Kidney epithelial cell (primary cell): Measurements from ENCODE around the gene SERTAD4. TPM values are rescaled to one million over a fixed set of nuclear protein-coding genes. Genes with fewer than 3 reads are reported as not detected.

Source experiments
- DNase-seq: peaks from one replicate; pipeline ENCODE4 v3.0.0-alpha.2; 2010; ENCODE audit warnings: low read depth
- H3K27me3 ChIP-seq: 2 replicates; pipeline ENCODE4 v1.6.0; 2011; ENCODE audit warnings: low read length; ENCODE audit not compliant: control insufficient read depth, insufficient read depth
- H3K36me3 ChIP-seq: 2 replicates; pipeline ENCODE4 v1.5.1; 2011; ENCODE audit warnings: low read length; ENCODE audit not compliant: control insufficient read depth, insufficient read depth
- H3K4me3 ChIP-seq: 2 replicates; pipeline ENCODE4 v1.5.1; 2011; ENCODE audit warnings: low read depth, mild to moderate bottlenecking, control low read depth, low read length
- CTCF ChIP-seq: IDR thresholded peaks from 2 replicates; pipeline ENCODE4 v1.5.1; 2011; ENCODE audit warnings: mild to moderate bottlenecking, moderate library complexity, low read length, control low read depth, inconsistent platforms; ENCODE audit not compliant: insufficient read depth, poor library complexity, severe bottlenecking
- total RNA-seq: library from RNA; depleted of rRNA; stranded (reverse); fragments of >200 nt; gene quantifications from 2 replicates; pipeline ENCODE4 v1.2.3, GENCODE V29; 2015

SERTAD4 gene
- total RNA-seq, 1 donor from 2014 or later = 10.6 TPM

GRCh38 chr1:210198840-210199239 is 33.8 kb upstream of the SERTAD4 start:
- no peak for TF ChIP-seq CTCF
- Histone ChIP-seq H3K36me3 (no peaks in the 10 kb centered on the region), H3K27me3 (no peaks in the 10 kb centered on the region), H3K4me3 (no peak overlapping the region)
- no peak for DNase-seq

DNA sequence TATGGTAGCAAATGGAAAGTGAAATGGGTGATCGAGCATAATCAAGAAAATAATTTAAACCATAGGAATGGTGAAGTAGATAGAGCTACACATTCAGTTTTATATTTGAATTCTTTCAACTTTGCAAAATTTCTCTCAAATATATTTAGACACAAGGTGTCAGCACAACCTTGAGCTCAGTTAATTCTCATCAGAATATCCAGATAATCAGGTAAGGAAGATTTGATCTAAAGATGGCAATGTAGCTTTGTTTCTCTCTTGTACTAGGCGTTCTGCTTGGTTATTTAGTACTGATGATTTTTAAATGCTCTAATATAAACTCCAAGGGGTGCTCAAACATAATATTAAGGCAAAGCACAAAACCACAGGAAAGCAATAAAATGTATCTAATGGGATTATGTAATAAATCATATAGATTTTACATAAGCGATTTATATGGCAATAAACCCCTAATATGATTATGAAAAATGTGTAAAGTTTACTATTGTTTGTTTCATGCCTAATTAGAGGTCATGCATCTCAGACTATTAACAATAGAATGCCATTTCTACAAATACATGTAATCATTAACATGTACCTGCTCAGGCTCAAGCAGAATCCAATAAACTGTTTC is 32.4 kb upstream of the SERTAD4 start:
- Histone ChIP-seq H3K36me3 (no peaks in the 10 kb centered on the region), H3K27me3 (no peaks in the 10 kb centered on the region), H3K4me3 (no peak overlapping the region)
- no peak for TF ChIP-seq CTCF
- no peak for DNase-seq

DNA sequence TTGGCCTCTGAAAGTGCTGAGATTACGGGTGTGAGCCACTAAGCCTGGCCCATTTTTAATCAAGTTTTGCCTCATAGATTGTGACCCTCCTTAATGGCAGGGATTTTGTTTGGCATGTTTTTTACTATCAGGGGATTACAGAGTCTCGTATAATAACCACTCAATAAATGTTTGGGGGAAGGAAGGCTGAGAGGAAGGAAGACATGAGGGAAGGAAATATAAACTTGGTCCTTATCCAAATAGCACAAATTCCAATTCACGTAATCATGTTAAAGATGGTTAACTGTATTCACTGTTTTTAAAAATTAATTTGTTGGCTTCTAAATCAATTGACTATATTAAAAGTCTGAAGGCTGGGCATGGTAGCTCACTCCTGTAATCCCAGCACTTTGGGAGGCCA is 30.9 kb upstream of the SERTAD4 start:
- DNase-seq = no peak
- Histone ChIP-seq H3K36me3 (no peaks in the 10 kb centered on the region), H3K27me3 (no peaks in the 10 kb centered on the region), H3K4me3 (no peak overlapping the region)
- TF ChIP-seq CTCF = no peak

- Histone ChIP-seq H3K27me3 (no peaks in the 10 kb centered on the region), H3K4me3 (no peak overlapping the region), H3K36me3 (no peaks in the 10 kb centered on the region)
- DNase-seq = no peak
- TF ChIP-seq CTCF = no peak
These were observed 24.8 kb upstream of the SERTAD4 start for GRCh38 chr1:210207597-210208450.

DNA sequence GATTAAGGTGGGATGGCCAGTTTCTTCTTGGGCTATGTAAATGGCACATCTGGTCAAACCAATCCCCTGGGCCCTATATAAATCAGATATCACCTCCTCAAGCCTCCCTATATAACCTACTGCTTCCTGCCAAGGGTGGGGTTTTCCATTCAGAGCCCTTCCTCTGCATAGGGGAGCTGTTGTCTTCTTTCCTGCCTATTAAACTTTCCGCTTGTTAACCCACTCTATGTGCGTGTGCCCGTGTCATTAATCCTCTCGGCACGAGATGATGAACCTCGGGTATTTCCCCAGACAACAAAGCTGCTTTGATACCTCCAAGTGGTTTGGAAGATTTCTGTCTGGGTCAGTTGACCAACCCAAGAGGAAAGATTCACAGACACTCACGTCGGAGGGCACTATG is 19.3 kb upstream of the SERTAD4 start:
- no peak for TF ChIP-seq CTCF
- Histone ChIP-seq H3K4me3 (no peak overlapping the region), H3K27me3 (no peaks in the 10 kb centered on the region), H3K36me3 (no peaks in the 10 kb centered on the region)
- DNase-seq = no peak
